Measurements from ENCODE around the gene RTL9. TPM values are rescaled to one million over a fixed set of nuclear protein-coding genes. Genes with fewer than 3 reads are reported as not detected.

RTL9 gene
- total RNA-seq, 1 donor from 2014 or later: not detected

- H3K4me3 Mint-ChIP-seq (ENCODE audit: unreplicated experiment): no peak overlapping the region
- no peak for DNase-seq (ENCODE audit: low spot score)
- TF ChIP-seq CTCF (IDR thresholded peaks at IDR 0.05; ENCODE audit: unreplicated experiment): no peak
- H3K4me1 Mint-ChIP-seq (ENCODE audit: unreplicated experiment): no peaks in the 10 kb centered on the region
- no peaks in the 10 kb centered on the region for H3K27me3 Mint-ChIP-seq (ENCODE audit: unreplicated experiment)
- H3K9me3 Mint-ChIP-seq (ENCODE audit: unreplicated experiment): no peaks in the 10 kb centered on the region
- no peak overlapping the region for H3K27ac Mint-ChIP-seq (ENCODE audit: unreplicated experiment)
- no peaks in the 10 kb centered on the region for H3K36me3 Mint-ChIP-seq (ENCODE audit: low read depth, unreplicated experiment)
These were observed 17.2 kb upstream of the RTL9 start for GRCh38 chrX:110341189-110342035.

GRCh38 chrX:110346681-110347080 is 12.0 kb upstream of the RTL9 start:
- DNase-seq (ENCODE audit: low spot score): peak; percentile 3
- Mint-ChIP-seq H3K27ac (ENCODE audit: unreplicated experiment) (no peak overlapping the region), H3K36me3 (ENCODE audit: low read depth, unreplicated experiment) (no peaks in the 10 kb centered on the region), H3K4me3 (ENCODE audit: unreplicated experiment) (no peak overlapping the region), H3K4me1 (ENCODE audit: unreplicated experiment) (no peaks in the 10 kb centered on the region), H3K9me3 (ENCODE audit: unreplicated experiment) (no peaks in the 10 kb centered on the region), H3K27me3 (ENCODE audit: unreplicated experiment) (no peaks in the 10 kb centered on the region)
- TF ChIP-seq CTCF (IDR thresholded peaks at IDR 0.05; ENCODE audit: unreplicated experiment): no peak

- H3K4me3 Mint-ChIP-seq (ENCODE audit: unreplicated experiment): no peak overlapping the region
- H3K4me1 Mint-ChIP-seq (ENCODE audit: unreplicated experiment): no peaks in the 10 kb centered on the region
- no peak overlapping the region for H3K27ac Mint-ChIP-seq (ENCODE audit: unreplicated experiment)
- H3K36me3 Mint-ChIP-seq (ENCODE audit: low read depth, unreplicated experiment): no peaks in the 10 kb centered on the region
- DNase-seq (ENCODE audit: low spot score): no peak
- no peaks in the 10 kb centered on the region for H3K9me3 Mint-ChIP-seq (ENCODE audit: unreplicated experiment)
- no peaks in the 10 kb centered on the region for H3K27me3 Mint-ChIP-seq (ENCODE audit: unreplicated experiment)
- no peak for TF ChIP-seq CTCF (IDR thresholded peaks at IDR 0.05; ENCODE audit: unreplicated experiment)
These were observed 625 bp downstream of the RTL9 start for GRCh38 chrX:110359273-110359672.

GRCh38 chrX:110363244-110363643 is 4.6 kb downstream of the RTL9 start:
- no peaks in the 10 kb centered on the region for H3K4me1 Mint-ChIP-seq (ENCODE audit: unreplicated experiment)
- no peak for DNase-seq (ENCODE audit: low spot score)
- H3K27me3 Mint-ChIP-seq (ENCODE audit: unreplicated experiment): no peaks in the 10 kb centered on the region
- H3K36me3 Mint-ChIP-seq (ENCODE audit: low read depth, unreplicated experiment): no peaks in the 10 kb centered on the region
- no peaks in the 10 kb centered on the region for H3K9me3 Mint-ChIP-seq (ENCODE audit: unreplicated experiment)
- no peak for TF ChIP-seq CTCF (IDR thresholded peaks at IDR 0.05; ENCODE audit: unreplicated experiment)
- H3K27ac Mint-ChIP-seq (ENCODE audit: unreplicated experiment): no peak overlapping the region
- no peak overlapping the region for H3K4me3 Mint-ChIP-seq (ENCODE audit: unreplicated experiment)

- Mint-ChIP-seq H3K9me3 (ENCODE audit: unreplicated experiment) (no peaks in the 10 kb centered on the region), H3K4me1 (ENCODE audit: unreplicated experiment) (no peaks in the 10 kb centered on the region), H3K27me3 (ENCODE audit: unreplicated experiment) (no peaks in the 10 kb centered on the region), H3K36me3 (ENCODE audit: low read depth, unreplicated experiment) (no peaks in the 10 kb centered on the region), H3K4me3 (ENCODE audit: unreplicated experiment) (no peak overlapping the region), H3K27ac (ENCODE audit: unreplicated experiment) (no peak overlapping the region)
- DNase-seq (ENCODE audit: low spot score): no peak
- TF ChIP-seq CTCF (IDR thresholded peaks at IDR 0.05; ENCODE audit: unreplicated experiment): no peak
These were observed 14.7 kb downstream of the RTL9 start for GRCh38 chrX:110373310-110373709.

Measured in endothelial cell (in vitro differentiated cells).